Keratinocyte (primary cell): Measurements from ENCODE around the gene CDKN2AIP. TPM values are rescaled to one million over a fixed set of nuclear protein-coding genes. Genes with fewer than 3 reads are reported as not detected.

Experiments
- DNase-seq: peaks from one replicate; pipeline ENCODE4 v3.0.0-alpha.2; 2011; ENCODE audit warnings: low read depth, missing footprints, low spot score
- FAIRE-seq: peaks from 2 replicates; lab custom pipeline; 2011; peaks lifted over from hg19 to GRCh38; lab: Jason Lieb, UNC
- H2AFZ ChIP-seq: 2 replicates; pipeline ENCODE4 v1.6.0; 2012; ENCODE audit warnings: low read length, control low read depth, inconsistent platforms; ENCODE audit not compliant: control insufficient read depth
- H3K27ac ChIP-seq: 2 replicates; pipeline ENCODE4 v1.5.1; 2011; ENCODE audit warnings: low read length; ENCODE audit not compliant: control insufficient read depth, insufficient read depth
- H3K27me3 ChIP-seq: 3 replicates; pipeline ENCODE4 v1.6.0; 2011; ENCODE audit warnings: low read length; ENCODE audit not compliant: control insufficient read depth, insufficient read depth; ENCODE audit errors: extremely low read depth
- H3K36me3 ChIP-seq, 2 experiments: 2 replicates in 1 of 2; 3 replicates in 1 of 2; pipeline ENCODE4 v1.5.1; 2011; ENCODE audit warnings: low read length in 2 of 2, mild to moderate bottlenecking in 1 of 2; ENCODE audit not compliant: control insufficient read depth in 2 of 2, insufficient read depth in 2 of 2; ENCODE audit errors: extremely low read depth in 1 of 2
- H3K4me1 ChIP-seq: 3 replicates; pipeline ENCODE4 v1.5.1; 2011; ENCODE audit warnings: low read length; ENCODE audit not compliant: control insufficient read depth, insufficient read depth; ENCODE audit errors: extremely low read depth
- H3K4me2 ChIP-seq: 3 replicates; pipeline ENCODE4 v1.6.0; 2011; ENCODE audit warnings: low read depth, low read length; ENCODE audit not compliant: control insufficient read depth, insufficient read depth; ENCODE audit errors: extremely low read depth
- H3K4me3 ChIP-seq, 3 experiments: fragments of 200-600 bp in 1 of 3; sonication (generic) in 1 of 3; 2 replicates in 2 of 3; 3 replicates in 1 of 3; pipeline ENCODE4 v1.5.1; 2011 to 2016; ENCODE audit warnings: low read length in 3 of 3, mild to moderate bottlenecking in 3 of 3, control low read depth in 2 of 3, inconsistent platforms in 1 of 3, low read depth in 1 of 3, mixed read lengths in 1 of 3, mixed run types in 1 of 3, moderate library complexity in 1 of 3; ENCODE audit not compliant: control insufficient read depth in 2 of 3, insufficient read depth in 2 of 3; ENCODE audit errors: extremely low read depth in 1 of 3
- H3K79me2 ChIP-seq: 2 replicates; pipeline ENCODE4 v1.6.0; 2012; ENCODE audit warnings: low read length; ENCODE audit not compliant: control insufficient read depth, insufficient read depth
- H3K9ac ChIP-seq: 3 replicates; pipeline ENCODE4 v1.6.0; 2011; ENCODE audit warnings: low read length; ENCODE audit not compliant: control insufficient read depth, insufficient read depth; ENCODE audit errors: extremely low read depth
- H3K9me1 ChIP-seq: 3 replicates; pipeline ENCODE4 v1.6.0; 2011; ENCODE audit warnings: low read length; ENCODE audit not compliant: control insufficient read depth, insufficient read depth; ENCODE audit errors: extremely low read depth
- H3K9me3 ChIP-seq: 2 replicates; pipeline ENCODE4 v1.5.1; 2012; ENCODE audit warnings: low read depth, low read length; ENCODE audit not compliant: control insufficient read depth
- H4K20me1 ChIP-seq: 3 replicates; pipeline ENCODE4 v1.6.0; 2011; ENCODE audit warnings: low read length; ENCODE audit not compliant: control insufficient read depth, insufficient read depth; ENCODE audit errors: extremely low read depth
- EZH2 ChIP-seq: IDR thresholded peaks from one replicate; pipeline ENCODE4 v1.6.1; 2012; ENCODE audit warnings: inconsistent platforms, mild to moderate bottlenecking, low read length, moderate library complexity
- dilution Hi-C: fragments of 300-500 bp; cut with MboI; formaldehyde crosslinking; loops from one replicate; pipeline ENCODE4 v1.7.0; 2020; ENCODE audit warnings: low sequenced_read_pairs; ENCODE audit not compliant: extremely low pct_ligation_motif_present
- polyA plus RNA-seq, 5 experiments: library from polyadenylated mRNA; depleted of rRNA in 3 of 5; stranded (reverse) in 3 of 5; stranded (forward) in 1 of 5; unstranded in 1 of 5; fragments of >200 nt; gene quantifications; 1 replicate in 1 of 5; 2 replicates in 3 of 5; 3 replicates in 1 of 5; pipeline versions ENCODE4 v1.2.1 to v1.2.3, GENCODE V29; 2011 to 2012; ENCODE audit warnings: missing spikeins in 2 of 5, low read depth in 1 of 5, low replicate concordance in 1 of 5
- TF ChIP-seq, protein P1 (sequence below), 3 experiments: IDR thresholded peaks in 1 of 3; conservative IDR thresholded peaks in 1 of 3; optimal IDR thresholded peaks in 1 of 3; 2 replicates in 2 of 3; 3 replicates in 1 of 3; pipeline versions ENCODE3 to v1.5.1; 2011; ENCODE audit warnings: low read length in 3 of 3, mild to moderate bottlenecking in 3 of 3, moderate library complexity in 2 of 3, control low read depth in 1 of 3, inconsistent platforms in 1 of 3; ENCODE audit not compliant: insufficient read depth in 2 of 3; ENCODE audit errors: extremely low read depth in 1 of 3

CDKN2AIP gene
- polyA plus RNA-seq, 1 donor (not counting 4 experiments of a cell fraction or from before 2014, with no cell fraction given): 13.6 TPM

GRCh38 chr4:183438458-183439113, 5.8 kb upstream of the CDKN2AIP start:
- peaks cover 15% of the 10 kb centered on the region for H3K4me1 ChIP-seq
- peak; percentile 90 for DNase-seq
- peak overlapping the region; percentile 92 for H3K27ac ChIP-seq
- H3K9me3 ChIP-seq: no peaks in the 10 kb centered on the region
- H3K9ac ChIP-seq: peak overlapping the region; percentile 70
- dilution Hi-C loops: no loop called here
- H4K20me1 ChIP-seq: no peaks in the 10 kb centered on the region
- H3K27me3 ChIP-seq: no peaks in the 10 kb centered on the region
- H3K36me3 ChIP-seq: no peaks in the 10 kb centered on the region
- peak; percentile 88 for FAIRE-seq
- H2AFZ ChIP-seq: peak overlapping the region; percentile 56
- H3K4me2 ChIP-seq: peak overlapping the region; percentile 86
- H3K4me3 ChIP-seq: peak overlapping the region in 1 of 3 experiments; percentile 47
- no peaks in the 10 kb centered on the region for H3K79me2 ChIP-seq
- TF ChIP-seq, protein P1, sequence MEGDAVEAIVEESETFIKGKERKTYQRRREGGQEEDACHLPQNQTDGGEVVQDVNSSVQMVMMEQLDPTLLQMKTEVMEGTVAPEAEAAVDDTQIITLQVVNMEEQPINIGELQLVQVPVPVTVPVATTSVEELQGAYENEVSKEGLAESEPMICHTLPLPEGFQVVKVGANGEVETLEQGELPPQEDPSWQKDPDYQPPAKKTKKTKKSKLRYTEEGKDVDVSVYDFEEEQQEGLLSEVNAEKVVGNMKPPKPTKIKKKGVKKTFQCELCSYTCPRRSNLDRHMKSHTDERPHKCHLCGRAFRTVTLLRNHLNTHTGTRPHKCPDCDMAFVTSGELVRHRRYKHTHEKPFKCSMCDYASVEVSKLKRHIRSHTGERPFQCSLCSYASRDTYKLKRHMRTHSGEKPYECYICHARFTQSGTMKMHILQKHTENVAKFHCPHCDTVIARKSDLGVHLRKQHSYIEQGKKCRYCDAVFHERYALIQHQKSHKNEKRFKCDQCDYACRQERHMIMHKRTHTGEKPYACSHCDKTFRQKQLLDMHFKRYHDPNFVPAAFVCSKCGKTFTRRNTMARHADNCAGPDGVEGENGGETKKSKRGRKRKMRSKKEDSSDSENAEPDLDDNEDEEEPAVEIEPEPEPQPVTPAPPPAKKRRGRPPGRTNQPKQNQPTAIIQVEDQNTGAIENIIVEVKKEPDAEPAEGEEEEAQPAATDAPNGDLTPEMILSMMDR (optimal IDR thresholded peaks at IDR 0.05 in 1 of 3, IDR thresholded peaks at IDR 0.05 in 1 of 3, conservative IDR thresholded peaks at IDR 0.05 in 1 of 3; ENCODE audit: extremely low read depth in 1 of 3, insufficient read depth in 2 of 3, low read length in 3 of 3): no peak
- TF ChIP-seq EZH2: no peak
- H3K9me1 ChIP-seq: no peaks in the 10 kb centered on the region

DNA sequence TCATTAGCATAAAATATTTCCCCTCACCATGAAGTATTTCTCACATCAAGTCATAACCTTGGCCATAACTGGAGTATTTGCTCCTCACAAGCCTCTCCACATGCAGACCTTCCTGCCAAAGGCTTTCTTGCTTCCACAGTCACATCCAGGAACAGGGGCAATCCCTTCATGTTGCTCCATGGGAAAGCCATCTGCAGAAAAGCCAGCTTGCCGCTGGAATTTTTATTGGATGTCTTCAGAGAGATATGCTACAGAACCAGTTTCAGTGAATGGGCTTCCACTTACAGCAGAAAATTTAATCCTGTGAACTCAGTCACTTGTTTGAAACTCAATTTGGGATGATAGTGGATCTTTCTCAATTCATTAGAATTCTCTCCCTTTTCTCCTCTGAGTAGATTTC, 3.2 kb upstream of the CDKN2AIP start:
- H4K20me1 ChIP-seq: no peaks in the 10 kb centered on the region
- H3K27ac ChIP-seq: no peak overlapping the region
- H3K4me3 ChIP-seq: no peak overlapping the region
- H3K9me3 ChIP-seq: no peaks in the 10 kb centered on the region
- peaks cover 20% of the 10 kb centered on the region for H3K4me1 ChIP-seq
- FAIRE-seq (no peak), DNase-seq (no peak)
- peaks cover 3% of the 10 kb centered on the region for H3K9me1 ChIP-seq
- no peak overlapping the region for H3K4me2 ChIP-seq
- peaks cover 17% of the 10 kb centered on the region for H3K79me2 ChIP-seq
- no peaks in the 10 kb centered on the region for H3K27me3 ChIP-seq
- no peak overlapping the region for H2AFZ ChIP-seq
- no peak for TF ChIP-seq EZH2
- TF ChIP-seq, protein P1 (optimal IDR thresholded peaks at IDR 0.05 in 1 of 3, IDR thresholded peaks at IDR 0.05 in 1 of 3, conservative IDR thresholded peaks at IDR 0.05 in 1 of 3; ENCODE audit: extremely low read depth in 1 of 3, insufficient read depth in 2 of 3, low read length in 3 of 3): no peak
- no peak overlapping the region for H3K9ac ChIP-seq
- dilution Hi-C loops: no loop called here
- H3K36me3 ChIP-seq: peaks cover 3 to 6% of the 10 kb centered on the region in 2 experiments
